Ovary (tissue), 3 donors: ENCODE results near the gene ZMYND10.
"Not testable (repeated sequence)": the region's sequence is repeated elsewhere in the genome, so short reads cannot be mapped to it uniquely, and the experiment has no call there.

Experiments
- CTCF ChIP-seq, 3 donors: fragments of 450-650 bp in 2 of 3; fragments of 200-600 bp in 1 of 3; IDR thresholded peaks; one replicate each; pipeline versions ENCODE4 v1.5.1 to v1.8.0; 2016 to 2022; ENCODE audit warnings: antibody characterized with exemption in 3 of 3, mild to moderate bottlenecking in 1 of 3
- POLR2A ChIP-seq: fragments of 450-650 bp; IDR thresholded peaks from one replicate; pipeline ENCODE4 v1.6.1; 2017; ENCODE audit warnings: antibody characterized with exemption, mild to moderate bottlenecking, moderate library complexity
- donor health status: DM: no; HTN: no; CAD: no.

- not testable (repeated sequence) for TF ChIP-seq POLR2A; CTCF (IDR thresholded peaks at IDR 0.05)
Observed at GRCh38 chr3:50312041-50312440, 33.5 kb downstream of the ZMYND10 start.
